ENCODE measurements around the gene PCSK6. TPM values are rescaled to one million over a fixed set of nuclear protein-coding genes. Genes with fewer than 3 reads are reported as not detected.
"Not testable (repeated sequence)": the region's sequence is repeated elsewhere in the genome, so short reads cannot be mapped to it uniquely, and the experiment has no call there.

PCSK6 gene
- polyA plus RNA-seq, 1 donor from 2014 or later: 0.14 TPM

DNA sequence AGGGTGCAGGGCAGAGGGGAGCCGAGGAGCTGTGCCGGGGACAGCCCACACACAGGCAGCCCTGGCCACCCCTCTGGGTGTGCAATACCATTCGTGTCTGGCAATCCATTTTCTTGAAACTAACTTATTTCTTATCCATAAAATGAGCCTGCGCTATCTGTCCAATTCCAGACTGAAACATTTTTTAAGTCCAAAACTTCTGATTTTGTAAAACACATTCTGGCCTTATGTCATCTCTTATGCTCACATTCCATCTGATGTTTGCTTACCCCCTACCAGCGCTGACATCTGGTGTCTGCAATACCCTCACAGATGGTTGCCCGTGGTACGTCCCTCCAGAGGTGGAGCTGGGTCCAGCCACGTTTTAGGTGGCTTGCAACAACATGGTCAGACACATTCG lies 31.8 kb downstream of the PCSK6 start:
- Mint-ChIP-seq H3K27me3 (peaks cover 21% of the 10 kb centered on the region), H3K4me3 (no peak overlapping the region), H3K9me3 (peaks cover 0 to 2% (median 0%) of the 10 kb centered on the region in 3 donors), H3K36me3 (no peaks in the 10 kb centered on the region), H3K4me1 (no peaks in the 10 kb centered on the region), H3K27ac (no peak overlapping the region)

DNA sequence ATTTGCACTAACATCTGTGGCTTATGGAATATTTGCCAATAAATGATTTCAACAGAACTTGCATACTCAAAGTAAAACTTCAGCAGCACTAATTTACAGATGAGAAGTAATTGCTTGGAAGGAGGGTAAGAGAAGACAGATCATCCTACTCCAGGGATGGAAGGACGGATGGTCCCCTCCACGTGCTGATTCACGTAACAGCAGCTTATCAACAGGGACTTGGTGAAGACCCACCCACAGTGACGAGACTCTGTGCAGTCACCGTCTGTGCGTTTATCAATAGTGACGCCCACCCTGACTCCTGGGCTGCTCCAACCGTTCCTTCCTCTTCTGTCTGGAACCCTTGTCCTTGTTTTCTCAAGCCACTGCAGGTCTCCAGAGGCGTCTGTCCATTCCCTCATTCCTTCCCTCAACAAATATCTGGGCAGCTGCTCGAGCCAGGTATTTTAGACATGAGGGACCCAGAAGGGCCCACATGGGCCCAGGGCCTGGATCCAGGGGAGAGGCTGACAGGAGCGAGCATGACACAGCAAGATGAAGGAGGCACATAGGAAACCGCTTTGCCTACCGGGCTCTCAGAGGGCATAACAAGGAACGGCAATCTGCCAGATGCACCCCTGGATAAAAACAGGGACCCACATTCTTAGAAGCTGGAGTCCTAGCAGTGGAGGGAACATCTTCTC lies 33.3 kb downstream of the PCSK6 start:
- Mint-ChIP-seq H3K4me1 (peaks cover 0 to 2% (median 0%) of the 10 kb centered on the region in 3 donors), H3K36me3 (no peaks in the 10 kb centered on the region), H3K9me3 (peaks cover 0 to 2% (median 0%) of the 10 kb centered on the region in 3 donors), H3K4me3 (peak overlapping the region in 1 of 4 donors; percentile 37), H3K27me3 (peaks cover 23% of the 10 kb centered on the region), H3K27ac (no peak overlapping the region)

DNA sequence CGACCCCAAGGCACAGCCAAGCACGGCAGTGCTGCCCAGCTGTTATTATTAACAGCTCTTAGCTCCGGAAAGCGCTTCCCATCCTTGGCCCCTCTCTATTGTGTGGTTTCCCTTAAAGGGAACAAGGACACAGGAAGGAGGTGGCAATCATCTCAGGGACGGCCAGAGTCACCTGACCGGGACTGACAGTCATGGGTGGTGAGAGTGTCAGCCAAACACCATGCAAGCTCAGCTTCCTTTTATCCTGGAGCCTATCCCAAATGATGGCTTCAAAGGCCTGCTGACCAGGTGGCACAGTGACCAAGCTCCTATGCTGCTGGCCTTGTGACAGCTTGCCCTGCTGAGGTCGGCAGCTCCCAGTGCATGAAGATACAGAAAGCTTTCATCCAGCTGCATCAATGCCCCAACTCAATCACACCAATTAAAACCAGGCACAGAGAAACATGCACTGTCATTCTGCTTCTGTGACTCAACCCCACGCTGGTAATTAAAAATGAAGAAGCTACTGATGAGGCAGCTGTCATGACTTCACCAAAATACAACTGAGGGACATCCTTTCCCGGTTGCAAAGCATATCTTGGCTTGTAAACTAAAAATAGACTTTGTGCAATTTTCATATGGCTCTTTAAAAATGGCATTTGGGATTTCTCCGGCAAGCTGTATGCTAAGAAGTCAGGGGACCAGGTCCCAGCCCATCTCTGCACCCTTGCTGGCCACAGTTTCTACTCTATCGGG lies 34.0 kb downstream of the PCSK6 start:
- H3K9me3 Mint-ChIP-seq: peaks cover 0 to 2% (median 0%) of the 10 kb centered on the region in 3 donors
- H3K36me3 Mint-ChIP-seq: no peaks in the 10 kb centered on the region
- no peak overlapping the region for H3K27ac Mint-ChIP-seq
- peaks cover 0 to 2% (median 0%) of the 10 kb centered on the region in 3 donors for H3K4me1 Mint-ChIP-seq
- H3K4me3 Mint-ChIP-seq: peak overlapping the region in 1 of 4 donors; percentile 37
- peaks cover 29% of the 10 kb centered on the region for H3K27me3 Mint-ChIP-seq

DNA sequence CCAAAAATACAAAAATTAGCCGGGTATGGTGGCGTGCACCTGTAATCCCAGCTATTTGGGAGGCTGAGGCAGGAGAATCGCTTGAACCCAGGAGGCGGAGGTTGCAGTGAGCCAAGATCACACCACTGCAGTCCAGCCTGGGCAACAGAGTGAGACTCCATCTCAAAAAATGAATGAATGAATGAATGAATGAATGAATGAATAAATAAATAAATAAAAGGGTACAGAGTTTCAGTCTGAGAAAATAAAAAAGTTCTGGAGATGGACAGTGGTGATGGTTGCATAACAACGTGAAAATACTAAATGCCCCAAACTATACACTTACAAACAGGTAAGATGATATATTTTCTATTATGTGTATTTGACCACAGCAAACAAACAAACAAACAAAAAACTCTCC lies 34.7 kb downstream of the PCSK6 start:
- H3K4me3 Mint-ChIP-seq, H3K9me3 Mint-ChIP-seq, H3K4me1 Mint-ChIP-seq, H3K36me3 Mint-ChIP-seq, H3K27ac Mint-ChIP-seq: not testable (repeated sequence)
- H3K27me3 Mint-ChIP-seq: peaks cover 34% of the 10 kb centered on the region

DNA sequence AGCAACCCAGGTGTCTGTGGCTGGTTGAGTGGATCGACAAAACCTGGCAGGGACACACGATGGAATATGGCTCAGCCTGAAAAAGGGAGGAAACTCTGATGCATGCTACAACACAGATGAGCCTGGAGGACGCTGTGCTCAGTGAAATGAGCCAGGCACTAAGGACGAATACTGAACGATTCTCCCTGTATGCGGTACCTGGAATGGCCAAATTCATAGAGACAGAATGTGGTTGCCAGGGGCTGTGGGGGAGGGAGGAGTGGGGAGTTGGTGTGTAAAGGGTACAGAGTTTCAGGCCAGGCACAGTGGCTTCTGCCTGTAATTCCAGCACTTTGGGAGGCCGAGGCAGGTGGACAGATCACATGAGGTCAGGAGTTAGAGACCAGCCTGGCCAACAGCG lies 35.1 kb downstream of the PCSK6 start:
- Mint-ChIP-seq H3K27me3 (peaks cover 34% of the 10 kb centered on the region), H3K4me1 (peaks cover 0 to 2% (median 1%) of the 10 kb centered on the region in 3 donors), H3K36me3 (no peaks in the 10 kb centered on the region), H3K27ac (no peak overlapping the region), H3K4me3 (no peak overlapping the region), H3K9me3 (peaks cover 0 to 2% (median 0%) of the 10 kb centered on the region in 3 donors)

DNA sequence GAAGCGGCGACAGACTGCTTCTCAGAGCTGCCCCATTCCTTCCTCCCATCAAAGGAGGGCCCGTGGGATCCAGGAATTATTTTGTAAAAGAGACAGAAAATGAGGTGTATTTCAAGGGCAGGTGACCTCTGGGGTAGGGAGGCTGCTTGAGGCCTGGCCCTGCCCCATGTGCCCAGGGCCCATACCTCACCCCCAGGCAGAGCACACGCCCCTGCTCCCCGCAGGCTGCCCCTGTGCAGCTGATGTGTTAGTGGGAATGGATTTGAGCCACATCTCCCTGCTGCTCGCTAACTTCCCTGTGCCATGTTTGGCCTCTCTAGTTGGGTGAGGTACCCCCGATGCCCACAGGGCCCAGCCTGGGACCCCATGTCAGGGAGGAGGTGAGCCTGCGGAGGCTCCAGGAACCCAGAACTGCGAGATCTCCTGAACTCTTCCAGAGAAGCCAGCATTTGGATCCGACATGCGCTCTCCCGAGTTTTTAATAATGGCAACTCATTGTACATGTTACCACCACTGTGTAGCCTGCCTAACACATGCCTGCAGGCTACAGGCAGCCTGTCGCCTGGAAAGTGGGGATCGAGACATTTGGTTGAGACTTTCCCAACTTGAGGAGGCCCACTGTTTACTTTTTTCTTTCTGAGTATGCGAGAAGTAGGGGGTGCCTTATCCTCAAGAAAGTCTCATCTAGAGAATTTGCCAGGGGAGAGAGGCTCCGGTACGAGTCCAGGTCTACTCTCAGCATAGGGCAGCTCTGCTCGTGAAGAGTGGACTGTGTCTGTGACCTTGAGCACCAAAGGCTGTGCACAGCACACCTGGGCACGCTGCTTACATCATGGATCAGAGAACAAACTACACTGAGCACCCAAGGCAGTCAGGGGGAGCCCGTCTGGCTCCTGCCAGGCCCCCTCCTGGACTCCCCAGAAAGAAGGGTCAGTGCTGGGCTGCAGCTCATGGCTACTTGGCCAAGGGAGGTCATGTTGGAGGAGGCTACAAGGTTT lies 36.1 kb downstream of the PCSK6 start:
- Mint-ChIP-seq H3K27ac (no peak overlapping the region), H3K4me3 (no peak overlapping the region), H3K9me3 (peaks cover 0 to 2% (median 0%) of the 10 kb centered on the region in 3 donors), H3K27me3 (peaks cover 34% of the 10 kb centered on the region), H3K36me3 (no peaks in the 10 kb centered on the region), H3K4me1 (peaks cover 0 to 2% (median 1%) of the 10 kb centered on the region in 3 donors)

DNA sequence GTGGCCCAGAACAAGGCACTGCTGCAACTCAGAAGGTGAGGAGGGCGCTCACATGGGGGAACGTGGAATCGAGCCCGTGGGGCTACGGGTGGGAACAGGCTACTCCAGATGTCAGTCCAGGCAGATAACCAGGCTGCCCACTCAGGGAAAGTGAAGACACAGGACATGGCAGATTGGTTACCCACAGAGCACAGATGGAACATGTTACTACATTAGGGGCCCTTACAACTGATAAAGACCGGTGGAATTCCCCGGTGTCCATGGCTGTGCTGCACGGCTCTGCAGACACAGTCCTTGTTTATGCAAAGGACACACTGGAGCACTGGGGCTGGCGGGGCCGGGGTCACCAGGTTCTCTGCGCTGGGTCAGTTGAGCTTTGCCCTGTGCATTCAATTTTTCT lies 36.9 kb downstream of the PCSK6 start:
- Mint-ChIP-seq H3K27me3 (peaks cover 32% of the 10 kb centered on the region), H3K9me3 (peaks cover 0 to 2% (median 0%) of the 10 kb centered on the region in 3 donors), H3K27ac (no peak overlapping the region), H3K36me3 (no peaks in the 10 kb centered on the region), H3K4me3 (no peak overlapping the region), H3K4me1 (peaks cover 0 to 2% (median 1%) of the 10 kb centered on the region in 3 donors)

DNA sequence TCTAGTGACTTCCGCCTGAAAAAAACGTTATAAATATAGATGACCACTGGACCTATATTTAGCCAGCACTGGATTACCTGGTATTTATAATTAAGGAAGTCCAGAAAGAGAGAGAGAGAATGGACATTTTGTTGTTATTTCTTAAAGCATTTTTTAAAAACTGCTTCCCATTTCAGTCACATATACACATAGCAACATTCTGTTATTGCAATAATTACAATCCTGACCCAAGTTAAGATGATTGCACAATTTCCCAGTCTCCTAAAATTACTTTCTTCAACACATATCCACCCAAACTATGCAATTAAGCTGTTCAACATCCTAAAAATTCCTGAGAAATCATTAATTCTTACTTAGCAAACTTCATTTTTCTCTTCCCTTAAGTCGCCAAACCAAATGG lies 37.7 kb downstream of the PCSK6 start:
- peaks cover 32% of the 10 kb centered on the region for H3K27me3 Mint-ChIP-seq
- H3K27ac Mint-ChIP-seq: no peak overlapping the region
- no peak overlapping the region for H3K4me3 Mint-ChIP-seq
- peaks cover 0 to 2% (median 1%) of the 10 kb centered on the region in 3 donors for H3K4me1 Mint-ChIP-seq
- peaks cover 0 to 2% (median 0%) of the 10 kb centered on the region in 3 donors for H3K9me3 Mint-ChIP-seq
- no peaks in the 10 kb centered on the region for H3K36me3 Mint-ChIP-seq

DNA sequence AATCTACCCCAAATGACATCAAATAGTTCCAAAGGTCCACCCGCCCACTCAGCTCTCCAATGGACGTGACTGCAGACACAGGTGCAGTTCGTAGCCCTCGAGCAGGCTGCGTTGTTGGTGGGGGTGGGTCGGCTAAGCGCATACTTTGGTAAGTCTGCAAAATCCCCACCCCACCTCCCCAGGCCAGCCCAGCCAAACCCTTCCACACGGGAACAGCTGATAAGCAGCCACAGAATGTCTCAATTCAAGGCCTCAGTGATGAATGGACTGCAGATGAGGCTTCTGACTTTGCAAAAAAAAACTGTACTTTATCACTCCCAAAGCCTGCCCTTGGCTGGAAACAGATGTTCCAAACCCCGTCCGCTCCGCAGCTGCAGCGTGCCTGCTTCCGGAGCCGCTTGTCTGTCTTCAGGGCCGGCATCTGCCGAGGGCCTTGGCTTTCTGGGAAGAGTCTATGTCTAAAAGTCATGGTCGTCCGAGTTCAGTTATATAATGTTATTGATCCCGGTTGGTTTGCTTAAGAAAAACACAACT lies 38.2 kb downstream of the PCSK6 start:
- no peak overlapping the region for H3K4me3 Mint-ChIP-seq
- H3K4me1 Mint-ChIP-seq: peaks cover 0 to 2% (median 1%) of the 10 kb centered on the region in 3 donors
- H3K9me3 Mint-ChIP-seq: peaks cover 0 to 2% (median 0%) of the 10 kb centered on the region in 3 donors
- no peaks in the 10 kb centered on the region for H3K36me3 Mint-ChIP-seq
- peaks cover 32% of the 10 kb centered on the region for H3K27me3 Mint-ChIP-seq
- peak overlapping the region in 1 of 3 donors; percentile 7 for H3K27ac Mint-ChIP-seq

DNA sequence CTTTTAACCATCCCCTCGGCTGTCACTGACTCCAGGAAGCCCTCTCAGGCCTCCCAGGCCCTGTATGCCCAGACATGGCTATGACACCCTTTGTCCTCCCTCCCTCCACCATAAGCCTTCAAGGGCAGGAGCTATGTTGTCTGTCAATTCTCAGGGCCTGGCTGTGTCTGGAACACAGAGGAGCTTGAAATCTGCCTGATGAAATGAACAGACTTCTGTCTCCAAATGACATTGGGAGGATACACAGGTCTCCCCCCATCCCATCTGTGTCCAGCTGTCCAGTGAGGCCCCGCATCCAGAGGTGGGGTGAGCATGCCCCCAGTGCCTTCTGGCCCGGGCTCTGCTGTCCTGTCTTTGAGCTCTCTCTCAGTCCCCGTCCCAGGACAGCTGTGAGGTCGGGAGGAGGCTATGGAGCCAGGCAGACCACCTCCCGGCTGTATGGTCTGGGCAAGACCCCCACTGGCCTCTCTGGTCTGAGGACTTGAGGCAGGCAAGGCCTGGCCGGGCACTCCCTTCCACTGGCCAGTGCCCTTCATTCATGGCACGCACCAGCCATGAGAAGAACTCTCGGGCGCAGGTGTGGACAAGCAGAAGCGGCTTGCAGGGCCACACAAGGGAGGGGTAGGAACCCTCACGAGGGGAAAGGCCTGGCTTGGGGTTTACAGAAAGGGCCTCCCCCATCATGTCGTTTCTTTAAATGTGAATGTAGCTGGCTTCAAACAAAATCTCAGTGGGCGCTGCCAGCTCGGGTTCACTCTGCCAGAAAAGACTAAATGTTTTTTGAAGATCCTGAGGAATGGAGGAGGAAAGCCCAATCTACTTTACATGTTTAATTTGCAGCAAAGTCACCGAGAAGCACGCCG lies 38.9 kb downstream of the PCSK6 start:
- H3K4me1 Mint-ChIP-seq: peaks cover 0 to 2% (median 1%) of the 10 kb centered on the region in 3 donors
- no peaks in the 10 kb centered on the region for H3K36me3 Mint-ChIP-seq
- H3K4me3 Mint-ChIP-seq: no peak overlapping the region
- H3K27me3 Mint-ChIP-seq: peaks cover 32% of the 10 kb centered on the region
- peaks cover 0 to 2% (median 0%) of the 10 kb centered on the region in 3 donors for H3K9me3 Mint-ChIP-seq
- H3K27ac Mint-ChIP-seq: no peak overlapping the region

DNA sequence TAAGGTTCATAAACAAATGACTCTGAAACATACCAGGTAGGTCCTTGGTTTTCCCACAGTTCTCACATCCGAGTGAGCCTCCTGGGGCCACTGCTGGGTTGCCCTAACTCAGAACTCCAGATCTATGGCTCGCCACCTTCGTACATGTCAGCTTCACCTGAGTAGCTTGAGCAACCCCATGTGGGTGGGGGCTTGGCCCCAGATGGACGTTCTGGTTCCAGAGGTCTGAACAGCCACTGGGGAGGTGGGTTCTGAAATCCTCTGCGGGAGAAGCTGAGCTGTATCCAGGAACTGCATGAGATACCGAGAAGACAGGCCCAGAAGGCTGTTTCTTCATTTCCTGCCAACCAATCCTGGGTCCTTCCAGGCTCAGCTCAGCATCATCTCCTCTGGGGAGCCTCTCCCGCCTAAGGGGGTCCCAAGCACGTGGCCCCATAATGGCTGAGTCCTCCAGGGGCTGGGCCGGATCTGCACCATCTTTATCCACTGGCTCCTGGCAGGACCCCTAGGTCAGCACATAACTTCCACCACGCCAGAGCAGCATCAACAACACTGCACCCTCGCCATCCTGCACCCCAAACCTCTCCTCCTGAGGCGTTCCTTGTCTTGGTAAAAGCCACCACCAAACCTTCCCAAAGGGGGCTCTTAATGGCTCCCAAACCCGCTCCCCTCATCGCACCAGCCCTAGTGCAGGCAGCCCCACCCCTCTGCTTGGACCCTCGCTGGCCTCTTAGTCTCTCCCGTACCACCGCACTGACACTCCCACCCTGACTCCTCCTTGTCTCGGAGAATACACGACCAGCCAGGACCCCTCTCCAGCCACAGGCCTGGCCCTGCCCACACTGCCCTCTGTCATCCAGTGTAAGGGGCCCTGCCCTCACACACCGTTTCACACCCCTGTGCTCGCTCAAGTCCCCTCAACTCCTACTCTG lies 39.8 kb downstream of the PCSK6 start:
- Mint-ChIP-seq H3K36me3 (no peaks in the 10 kb centered on the region), H3K4me1 (peaks cover 0 to 2% (median 1%) of the 10 kb centered on the region in 3 donors), H3K9me3 (peaks cover 0 to 4% (median 2%) of the 10 kb centered on the region in 3 donors), H3K27me3 (peaks cover 27% of the 10 kb centered on the region), H3K27ac (no peak overlapping the region), H3K4me3 (no peak overlapping the region)

DNA sequence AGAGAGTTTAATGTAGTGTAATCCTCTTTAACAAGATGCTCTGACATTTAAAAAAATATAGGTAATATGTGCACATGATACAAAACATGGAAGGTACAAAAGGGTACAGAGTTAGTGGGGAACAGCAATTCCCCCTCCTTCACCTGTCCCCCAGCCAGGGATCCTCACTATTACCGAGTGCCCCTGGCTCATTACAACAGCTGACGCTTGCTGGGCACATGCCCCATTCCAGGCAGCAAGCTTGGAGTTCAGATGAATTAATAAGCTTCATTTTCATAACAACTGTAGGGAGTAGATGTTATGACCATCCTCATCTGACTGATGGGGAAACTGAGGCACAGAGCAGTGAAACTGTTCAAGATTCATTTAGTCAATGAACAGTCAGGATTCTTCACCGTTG lies 41.2 kb downstream of the PCSK6 start:
- peaks cover 0 to 4% (median 3%) of the 10 kb centered on the region in 3 donors for H3K9me3 Mint-ChIP-seq
- H3K4me1 Mint-ChIP-seq: peaks cover 0 to 2% (median 1%) of the 10 kb centered on the region in 3 donors
- H3K36me3 Mint-ChIP-seq: no peaks in the 10 kb centered on the region
- peaks cover 21% of the 10 kb centered on the region for H3K27me3 Mint-ChIP-seq
- H3K4me3 Mint-ChIP-seq: no peak overlapping the region
- H3K27ac Mint-ChIP-seq: no peak overlapping the region

DNA sequence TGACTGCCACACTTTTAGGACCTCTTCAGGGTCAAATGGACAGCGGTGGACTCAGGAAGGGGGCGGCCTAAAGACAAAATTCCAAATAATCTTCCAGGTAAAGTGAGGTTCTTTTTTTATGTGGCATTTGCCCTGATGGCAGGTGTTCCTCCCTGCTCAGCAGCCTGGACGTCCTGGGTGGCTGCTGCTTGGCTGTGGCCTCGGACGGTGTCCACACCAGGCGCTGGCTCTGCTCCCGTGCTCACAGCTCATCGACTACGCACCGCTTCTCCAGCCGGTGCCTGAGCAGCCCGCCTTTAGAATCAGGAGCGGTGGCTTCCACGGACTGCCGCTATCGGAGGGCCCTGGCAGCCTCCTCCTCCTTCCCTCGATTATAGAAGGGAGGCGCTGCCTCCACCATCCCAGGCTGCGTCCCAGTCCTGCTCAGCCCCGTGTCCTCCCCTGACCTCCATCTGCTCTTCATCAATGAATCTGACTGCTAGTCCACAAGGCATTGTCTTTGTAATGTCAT lies 41.9 kb downstream of the PCSK6 start:
- Mint-ChIP-seq H3K4me3 (no peak overlapping the region), H3K9me3 (peaks cover 0 to 4% (median 3%) of the 10 kb centered on the region in 3 donors), H3K36me3 (peaks cover 1% of the 10 kb centered on the region), H3K27me3 (peaks cover 19% of the 10 kb centered on the region), H3K4me1 (peaks cover 0 to 2% (median 1%) of the 10 kb centered on the region in 3 donors), H3K27ac (no peak overlapping the region)

Data from IgD-negative memory B cell (primary cell).